Measurements from ENCODE around the gene PDGFA. TPM values are rescaled to one million over a fixed set of nuclear protein-coding genes. Genes with fewer than 3 reads are reported as not detected.

PDGFA gene
- total RNA-seq, 1 donor from 2014 or later, result 7.6 TPM

DNA sequence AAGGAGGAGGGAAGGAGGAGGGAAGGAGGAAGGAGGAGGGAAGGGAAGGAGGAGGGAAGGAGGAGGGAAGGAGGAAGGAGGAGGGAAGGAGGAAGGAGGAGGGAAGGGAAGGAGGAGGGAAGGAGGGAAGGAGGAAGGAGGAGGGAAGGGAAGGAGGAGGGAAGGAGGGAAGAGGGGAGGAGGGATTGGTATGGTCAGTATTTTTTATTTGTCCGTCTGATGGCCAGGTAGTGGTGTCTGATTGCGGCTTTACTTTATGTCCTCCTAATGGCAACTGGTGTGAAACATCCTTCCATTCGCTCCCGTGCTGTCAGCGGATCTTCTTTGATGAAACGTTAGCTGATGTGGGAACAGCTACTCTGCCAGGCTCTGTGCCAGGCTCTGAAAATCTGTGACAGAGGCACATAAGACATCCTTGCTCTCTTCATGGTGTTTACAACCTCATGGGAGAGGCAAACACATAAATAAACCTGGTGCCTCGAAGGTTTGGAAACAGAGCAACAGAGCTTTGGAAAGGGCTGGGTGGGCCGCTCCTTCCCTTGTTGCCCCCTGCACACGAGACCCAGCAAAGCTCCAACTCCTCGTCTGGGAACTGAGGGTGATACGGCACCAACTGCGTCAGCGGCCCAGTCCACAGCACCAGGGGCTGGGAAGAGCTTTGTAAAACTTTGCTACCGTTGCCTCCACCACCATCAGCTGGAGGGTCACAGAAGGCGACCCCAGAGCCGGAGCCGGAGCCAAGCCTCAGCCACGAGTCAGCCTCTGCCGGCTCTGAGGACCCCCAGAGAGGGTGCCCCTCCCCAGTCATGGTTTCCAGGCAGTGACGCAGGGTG lies 40.3 kb downstream of the PDGFA start:
- TF ChIP-seq, protein P1, sequence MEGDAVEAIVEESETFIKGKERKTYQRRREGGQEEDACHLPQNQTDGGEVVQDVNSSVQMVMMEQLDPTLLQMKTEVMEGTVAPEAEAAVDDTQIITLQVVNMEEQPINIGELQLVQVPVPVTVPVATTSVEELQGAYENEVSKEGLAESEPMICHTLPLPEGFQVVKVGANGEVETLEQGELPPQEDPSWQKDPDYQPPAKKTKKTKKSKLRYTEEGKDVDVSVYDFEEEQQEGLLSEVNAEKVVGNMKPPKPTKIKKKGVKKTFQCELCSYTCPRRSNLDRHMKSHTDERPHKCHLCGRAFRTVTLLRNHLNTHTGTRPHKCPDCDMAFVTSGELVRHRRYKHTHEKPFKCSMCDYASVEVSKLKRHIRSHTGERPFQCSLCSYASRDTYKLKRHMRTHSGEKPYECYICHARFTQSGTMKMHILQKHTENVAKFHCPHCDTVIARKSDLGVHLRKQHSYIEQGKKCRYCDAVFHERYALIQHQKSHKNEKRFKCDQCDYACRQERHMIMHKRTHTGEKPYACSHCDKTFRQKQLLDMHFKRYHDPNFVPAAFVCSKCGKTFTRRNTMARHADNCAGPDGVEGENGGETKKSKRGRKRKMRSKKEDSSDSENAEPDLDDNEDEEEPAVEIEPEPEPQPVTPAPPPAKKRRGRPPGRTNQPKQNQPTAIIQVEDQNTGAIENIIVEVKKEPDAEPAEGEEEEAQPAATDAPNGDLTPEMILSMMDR (IDR thresholded peaks at IDR 0.05; ENCODE audit: partially characterized antibody, unreplicated experiment), result no peak
- peaks cover 13% of the 10 kb centered on the region for H3K27me3 Mint-ChIP-seq (ENCODE audit: unreplicated experiment)
- peaks cover 5% of the 10 kb centered on the region for H3K36me3 Mint-ChIP-seq (ENCODE audit: unreplicated experiment)
- DNase-seq, result peak; percentile 15
- H3K4me1 Mint-ChIP-seq (ENCODE audit: low read depth, unreplicated experiment), result no peaks in the 10 kb centered on the region
- peaks cover 10% of the 10 kb centered on the region for H3K9me3 Mint-ChIP-seq (ENCODE audit: unreplicated experiment)
- H3K4me3 Mint-ChIP-seq (ENCODE audit: unreplicated experiment), result no peak overlapping the region
- no peak overlapping the region for H3K27ac Mint-ChIP-seq (ENCODE audit: unreplicated experiment)

DNA sequence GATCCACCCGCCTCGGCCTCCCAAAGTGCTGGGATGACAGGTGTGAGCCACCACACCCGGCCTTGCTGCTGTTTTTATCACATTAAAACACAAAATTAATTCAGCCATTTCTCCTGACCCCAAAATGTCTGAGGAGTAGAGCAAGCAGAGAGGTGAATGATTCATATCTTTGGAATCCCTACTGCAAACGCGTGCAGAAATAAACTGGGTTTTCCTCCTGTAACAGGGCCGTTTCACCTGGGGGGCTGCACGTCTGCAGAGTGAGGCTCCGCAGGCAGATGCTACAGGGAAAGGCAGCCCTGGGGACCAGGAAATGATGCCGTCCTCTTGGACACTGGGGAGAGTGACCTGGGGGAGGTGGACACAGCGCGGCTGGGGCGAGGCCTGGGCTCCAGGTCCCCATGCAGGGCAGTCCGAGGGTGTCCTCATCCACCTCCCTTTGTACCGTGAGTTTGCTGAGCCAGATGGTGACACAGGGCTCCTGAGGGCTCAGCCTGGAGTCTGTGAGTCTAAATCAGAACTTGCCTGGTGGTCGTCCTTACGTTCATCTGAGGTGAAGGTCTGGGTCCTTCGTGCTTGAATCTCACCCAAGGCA lies 41.9 kb downstream of the PDGFA start:
- Mint-ChIP-seq H3K36me3 (ENCODE audit: unreplicated experiment) (peaks cover 5% of the 10 kb centered on the region), H3K4me3 (ENCODE audit: unreplicated experiment) (no peak overlapping the region), H3K27ac (ENCODE audit: unreplicated experiment) (no peak overlapping the region), H3K27me3 (ENCODE audit: unreplicated experiment) (peaks cover 13% of the 10 kb centered on the region), H3K9me3 (ENCODE audit: unreplicated experiment) (peaks cover 10% of the 10 kb centered on the region), H3K4me1 (ENCODE audit: low read depth, unreplicated experiment) (no peaks in the 10 kb centered on the region)
- TF ChIP-seq, protein P1 (IDR thresholded peaks at IDR 0.05; ENCODE audit: partially characterized antibody, unreplicated experiment), result no peak
- DNase-seq, result peak; percentile 24

DNA sequence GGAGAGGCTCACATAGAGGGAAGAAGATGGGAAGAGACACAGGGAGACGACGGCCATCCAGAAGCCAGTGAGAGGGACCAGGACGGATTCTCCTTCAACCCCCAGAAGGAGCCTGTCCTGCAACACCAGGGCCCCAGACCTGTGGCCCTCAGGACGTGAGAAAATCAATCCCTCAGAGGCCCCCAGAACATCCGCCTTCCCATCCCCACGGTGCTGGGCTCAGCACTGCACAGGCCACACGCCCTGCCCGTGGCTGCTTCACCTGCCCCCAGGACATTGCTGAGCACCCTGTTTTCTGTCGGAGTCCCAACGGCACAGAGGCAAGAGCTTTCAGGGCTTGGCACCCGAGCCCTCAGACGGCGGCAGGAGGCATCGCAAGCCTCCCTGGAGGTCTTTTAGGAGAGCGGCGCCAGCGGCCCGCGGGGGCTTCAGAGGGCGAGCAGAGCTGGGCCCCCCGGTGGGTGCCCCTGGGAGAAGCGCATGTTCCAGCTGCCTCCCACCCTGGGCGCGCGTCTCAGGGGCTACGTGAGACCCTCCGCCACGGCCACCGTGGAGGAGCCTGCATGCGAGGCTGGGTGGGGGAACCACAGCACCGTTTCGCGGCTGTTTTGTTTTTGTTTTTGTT lies 42.8 kb downstream of the PDGFA start:
- Mint-ChIP-seq H3K36me3 (ENCODE audit: unreplicated experiment) (no peaks in the 10 kb centered on the region), H3K9me3 (ENCODE audit: unreplicated experiment) (peaks cover 2% of the 10 kb centered on the region), H3K4me3 (ENCODE audit: unreplicated experiment) (no peak overlapping the region), H3K27me3 (ENCODE audit: unreplicated experiment) (peaks cover 7% of the 10 kb centered on the region), H3K27ac (ENCODE audit: unreplicated experiment) (peak overlapping the region; percentile 48), H3K4me1 (ENCODE audit: low read depth, unreplicated experiment) (peaks cover 2% of the 10 kb centered on the region)
- peak; percentile 8 for DNase-seq
- TF ChIP-seq, protein P1 (IDR thresholded peaks at IDR 0.05; ENCODE audit: partially characterized antibody, unreplicated experiment), result no peak

DNA sequence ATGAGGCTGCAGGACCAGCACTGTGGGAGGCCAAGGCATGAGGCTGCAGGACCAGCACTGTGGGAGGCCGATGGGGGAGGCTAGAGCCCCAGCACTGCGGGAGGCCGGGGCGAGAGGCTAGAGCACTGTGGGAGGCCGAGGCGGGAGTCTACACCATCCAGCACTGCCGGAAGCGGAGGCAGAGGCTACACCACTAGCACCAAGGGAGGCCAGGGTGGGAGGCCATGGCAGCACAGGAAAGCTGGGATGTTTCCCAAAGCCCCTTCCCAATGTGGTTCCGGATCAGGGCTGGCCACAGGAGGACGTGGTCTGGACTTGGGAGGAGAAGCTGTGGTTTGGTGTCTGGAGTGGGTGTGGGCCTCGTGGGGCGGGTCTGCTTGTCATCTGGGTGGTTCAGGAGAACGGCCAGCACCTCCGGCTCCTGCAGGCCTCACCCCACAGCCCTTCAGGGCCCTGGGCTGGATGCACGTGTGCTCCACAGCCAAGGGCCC lies 43.6 kb downstream of the PDGFA start:
- H3K36me3 Mint-ChIP-seq (ENCODE audit: unreplicated experiment), result no peaks in the 10 kb centered on the region

More for the DNA sequence above, 43.6 kb downstream of the PDGFA start:
- Mint-ChIP-seq H3K27me3 (ENCODE audit: unreplicated experiment) (peaks cover 7% of the 10 kb centered on the region), H3K4me1 (ENCODE audit: low read depth, unreplicated experiment) (peaks cover 2% of the 10 kb centered on the region), H3K9me3 (ENCODE audit: unreplicated experiment) (peaks cover 2% of the 10 kb centered on the region), H3K27ac (ENCODE audit: unreplicated experiment) (no peak overlapping the region), H3K4me3 (ENCODE audit: unreplicated experiment) (no peak overlapping the region)
- TF ChIP-seq, protein P1 (IDR thresholded peaks at IDR 0.05; ENCODE audit: partially characterized antibody, unreplicated experiment), result no peak
- DNase-seq, result peak; percentile 4

Data from glutamatergic neuron (in vitro differentiated cells).